Esophagus muscularis mucosa (tissue), 4 donors: Measurements from ENCODE around the gene MAP3K6. TPM values are rescaled to one million over a fixed set of nuclear protein-coding genes. Genes with fewer than 3 reads are reported as not detected.

ENCODE experiments used
- DNase-seq: peaks from one replicate; pipeline ENCODE4 v3.0.0-alpha.2; 2017; ENCODE audit errors: extremely low spot score
- H3K27ac ChIP-seq, 4 donors: fragments of 200-600 bp; sonication (generic); replicated peaks in 1 of 4; 1 replicate in 3 of 4; 2 replicates in 1 of 4; pipeline ENCODE4 v1.5.1; 2016 to 2019; ENCODE audit warnings: mild to moderate bottlenecking in 1 of 4
- H3K27me3 ChIP-seq, 4 donors: fragments of 200-600 bp; sonication (generic); one replicate each; pipeline versions ENCODE4 v1.5.1 to v1.6.0; 2016 to 2019
- H3K36me3 ChIP-seq, 4 donors: fragments of 200-600 bp; sonication (generic); one replicate each; pipeline ENCODE4 v1.5.1; 2016 to 2019
- H3K4me1 ChIP-seq, 4 donors: fragments of 200-600 bp; sonication (generic); one replicate each; pipeline ENCODE4 v1.5.1; 2016 to 2019
- H3K4me3 ChIP-seq, 4 donors: fragments of 200-600 bp; sonication (generic); 1 replicate in 2 of 4; 2 replicates in 2 of 4; pipeline ENCODE4 v1.5.1; 2016 to 2019; ENCODE audit warnings: mild to moderate bottlenecking in 4 of 4, moderate library complexity in 1 of 4
- H3K9me3 ChIP-seq, 4 donors: fragments of 200-600 bp; sonication (generic); 1 replicate in 3 of 4; 2 replicates in 1 of 4; pipeline ENCODE4 v1.5.1; 2016 to 2019
- EP300 ChIP-seq: sonication (generic); formaldehyde crosslinking; IDR thresholded peaks from one replicate; pipeline ENCODE4 v1.6.1; 2017; ENCODE audit warnings: antibody characterized with exemption
- POLR2A ChIP-seq: fragments of 450-650 bp; IDR thresholded peaks from one replicate; pipeline ENCODE4 v1.6.1; 2017; ENCODE audit warnings: antibody characterized with exemption, moderate library complexity, mild to moderate bottlenecking, low read depth
- POLR2AphosphoS5 ChIP-seq, 2 donors: sonication (generic); formaldehyde crosslinking; IDR thresholded peaks; one replicate each; pipeline ENCODE4 v1.6.1; 2017; ENCODE audit warnings: antibody characterized with exemption in 2 of 2
- WGBS: methylation state at CpG from one replicate; pipeline ENCODE4 v1.1.5; 2018; 5-methylcytosine and 5-hydroxymethylcytosine counted together
- intact Hi-C: fragments of 100-400 bp; cut with DNase I; formaldehyde crosslinking; loops from one replicate; pipeline ENCODE4 v1.15.1; 2023
- total RNA-seq, 4 donors: library from RNA; depleted of rRNA; stranded (reverse); fragments of >200 nt; gene quantifications; one replicate each; pipeline versions ENCODE4 v1.1.0 to v1.2.1, GENCODE V29; 2016
- TF ChIP-seq, protein P1 (sequence below), 3 experiments: fragments of 200-600 bp in 2 of 3; fragments of 450-650 bp in 1 of 3; sonication (generic) in 2 of 3; IDR thresholded peaks; one replicate each; pipeline ENCODE4 v1.5.1; 2017 to 2019; ENCODE audit warnings: antibody characterized with exemption in 3 of 3, mild to moderate bottlenecking in 2 of 3, moderate library complexity in 1 of 3

Gene MAP3K6
- total RNA-seq, 4 donors from 2014 or later: 29.7 to 80.1 (median 55.4) TPM

DNA sequence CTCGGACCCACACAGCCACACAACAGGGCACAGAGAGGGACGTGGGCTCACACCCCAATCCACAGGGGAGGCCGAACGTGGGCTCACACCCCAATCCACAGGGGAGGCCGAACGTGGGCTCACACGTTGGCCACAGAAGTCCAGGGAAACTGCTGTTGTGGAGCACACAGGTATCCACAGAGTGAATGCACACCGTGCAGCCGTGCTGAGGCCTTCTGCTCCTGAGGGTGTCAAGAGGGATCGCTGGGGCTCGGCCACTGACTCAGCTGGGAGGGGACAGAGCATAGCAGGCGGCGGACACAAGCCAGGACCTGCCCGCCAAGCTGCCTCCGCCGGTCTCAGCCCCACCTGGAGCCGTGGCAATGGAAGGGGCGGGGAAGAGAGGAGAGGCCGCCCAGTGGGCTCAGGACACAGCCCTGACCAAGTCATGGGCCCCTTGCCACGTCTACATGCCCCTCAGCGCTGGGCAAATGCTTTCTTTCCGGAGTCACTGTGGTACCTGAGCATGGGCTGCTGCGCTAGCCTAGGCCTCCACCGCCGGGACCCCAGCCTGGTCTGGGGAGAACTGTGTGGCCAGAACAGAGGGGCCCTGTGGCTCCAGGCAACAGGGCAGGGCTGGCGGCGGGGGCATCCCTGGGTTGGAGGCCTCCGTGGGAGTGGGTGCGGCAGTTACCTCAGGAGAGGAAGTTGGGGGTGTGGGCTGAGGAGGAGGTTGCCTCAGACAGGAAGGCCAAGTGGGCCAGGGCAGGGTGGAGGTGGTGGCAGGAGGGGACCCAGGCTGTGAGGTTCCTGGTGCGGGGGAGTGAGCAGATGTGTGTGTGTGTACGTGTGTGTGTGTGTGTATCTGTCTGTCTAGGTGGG, 23.8 kb downstream of the MAP3K6 start:
- H3K9me3 ChIP-seq: no peaks in the 10 kb centered on the region
- H3K4me3 ChIP-seq: peak overlapping the region in 2 of 4 donors; percentile 9 to 48
- H3K36me3 ChIP-seq: peaks cover 0 to 5% (median 0%) of the 10 kb centered on the region in 4 donors
- H3K27me3 ChIP-seq: peaks cover 0 to 11% (median 0%) of the 10 kb centered on the region in 4 donors
- DNase-seq: no peak
- peaks cover 0 to 13% (median 2%) of the 10 kb centered on the region in 4 donors for H3K4me1 ChIP-seq
- no peak for TF ChIP-seq POLR2A
- WGBS: 73% methylated on average over 21 of the region's 31 CpGs
- intact Hi-C loops: no loop called here
- no peak overlapping the region for H3K27ac ChIP-seq

DNA sequence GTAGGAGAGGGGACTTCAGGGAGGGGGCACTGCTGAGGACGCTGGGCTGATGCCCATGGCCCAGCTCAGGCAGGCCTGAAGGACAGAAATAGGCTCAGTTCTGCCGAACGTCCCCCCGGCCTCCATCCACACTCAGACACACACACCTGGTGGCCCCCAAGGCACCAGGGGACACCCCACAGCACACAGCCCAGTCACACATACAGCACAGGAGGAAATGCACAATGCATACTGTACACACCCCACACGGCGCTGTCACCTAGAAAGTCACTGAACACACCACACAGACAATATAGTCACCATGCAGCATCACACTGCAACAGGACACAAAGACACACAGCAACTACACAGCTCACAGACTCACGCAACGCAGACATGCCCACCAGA, 24.4 kb downstream of the MAP3K6 start:
- no peak for DNase-seq
- 89% methylated on average over 8 of the region's 8 CpGs for WGBS
- TF ChIP-seq, protein P1, sequence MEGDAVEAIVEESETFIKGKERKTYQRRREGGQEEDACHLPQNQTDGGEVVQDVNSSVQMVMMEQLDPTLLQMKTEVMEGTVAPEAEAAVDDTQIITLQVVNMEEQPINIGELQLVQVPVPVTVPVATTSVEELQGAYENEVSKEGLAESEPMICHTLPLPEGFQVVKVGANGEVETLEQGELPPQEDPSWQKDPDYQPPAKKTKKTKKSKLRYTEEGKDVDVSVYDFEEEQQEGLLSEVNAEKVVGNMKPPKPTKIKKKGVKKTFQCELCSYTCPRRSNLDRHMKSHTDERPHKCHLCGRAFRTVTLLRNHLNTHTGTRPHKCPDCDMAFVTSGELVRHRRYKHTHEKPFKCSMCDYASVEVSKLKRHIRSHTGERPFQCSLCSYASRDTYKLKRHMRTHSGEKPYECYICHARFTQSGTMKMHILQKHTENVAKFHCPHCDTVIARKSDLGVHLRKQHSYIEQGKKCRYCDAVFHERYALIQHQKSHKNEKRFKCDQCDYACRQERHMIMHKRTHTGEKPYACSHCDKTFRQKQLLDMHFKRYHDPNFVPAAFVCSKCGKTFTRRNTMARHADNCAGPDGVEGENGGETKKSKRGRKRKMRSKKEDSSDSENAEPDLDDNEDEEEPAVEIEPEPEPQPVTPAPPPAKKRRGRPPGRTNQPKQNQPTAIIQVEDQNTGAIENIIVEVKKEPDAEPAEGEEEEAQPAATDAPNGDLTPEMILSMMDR (IDR thresholded peaks at IDR 0.05): no peak
- TF ChIP-seq POLR2AphosphoS5 (IDR thresholded peaks at IDR 0.05) (no peak), EP300 (no peak), POLR2A (no peak)
- no peak overlapping the region for H3K27ac ChIP-seq
- peaks cover 0 to 11% (median 0%) of the 10 kb centered on the region in 4 donors for H3K36me3 ChIP-seq
- peak overlapping the region in 1 of 4 donors; percentile 48 for H3K4me3 ChIP-seq
- H3K4me1 ChIP-seq: peaks cover 0 to 13% (median 2%) of the 10 kb centered on the region in 4 donors
- intact Hi-C loops: no loop called here
- no peaks in the 10 kb centered on the region for H3K9me3 ChIP-seq
- H3K27me3 ChIP-seq: peaks cover 0 to 7% (median 0%) of the 10 kb centered on the region in 4 donors

DNA sequence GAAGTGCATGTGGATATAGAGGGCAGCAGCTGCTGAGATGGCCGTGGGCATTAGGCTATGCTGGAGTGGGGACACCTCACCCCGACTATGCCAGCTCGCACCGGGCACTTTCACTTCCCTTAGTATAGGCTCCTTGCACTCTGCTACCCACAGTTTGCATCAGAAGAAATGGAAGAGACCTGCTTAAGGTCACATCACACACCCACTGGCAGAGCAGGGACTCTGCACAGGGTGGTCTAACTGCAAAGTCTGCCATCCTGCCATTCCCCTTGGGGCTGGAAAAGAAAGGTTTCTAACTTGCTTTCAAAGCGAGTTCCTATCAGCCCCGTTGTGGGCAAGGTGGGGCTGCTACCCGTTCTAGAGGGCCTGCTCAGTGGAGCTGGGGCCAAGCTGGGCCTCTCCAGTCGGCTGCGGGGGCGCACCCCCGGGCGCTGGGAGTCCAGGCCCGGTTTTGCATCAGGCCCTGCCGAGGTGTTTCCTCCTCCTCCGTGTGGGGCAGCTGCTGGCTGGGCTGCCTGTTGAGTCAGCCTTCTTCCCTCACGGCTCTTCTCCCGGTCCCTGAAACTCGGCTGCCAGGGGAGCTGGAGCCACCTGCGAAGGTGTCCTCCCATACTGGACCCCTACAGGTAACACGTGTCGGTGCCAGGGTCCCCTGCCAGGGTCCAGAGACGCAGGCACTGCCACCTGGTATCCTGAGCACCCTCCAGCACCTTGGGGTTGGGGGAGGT, 25.1 kb downstream of the MAP3K6 start, which contains the start of gene SYTL1:
SYTL1 (plus strand) TSS at position 498 of the 728 bp plus-strand sequence. CDS start 3,313 bp downstream, outside the sequence.
- peak within 1 kb of the TSS in 2 of 4 donors; percentile 9 to 48 for H3K4me3 ChIP-seq

DNA sequence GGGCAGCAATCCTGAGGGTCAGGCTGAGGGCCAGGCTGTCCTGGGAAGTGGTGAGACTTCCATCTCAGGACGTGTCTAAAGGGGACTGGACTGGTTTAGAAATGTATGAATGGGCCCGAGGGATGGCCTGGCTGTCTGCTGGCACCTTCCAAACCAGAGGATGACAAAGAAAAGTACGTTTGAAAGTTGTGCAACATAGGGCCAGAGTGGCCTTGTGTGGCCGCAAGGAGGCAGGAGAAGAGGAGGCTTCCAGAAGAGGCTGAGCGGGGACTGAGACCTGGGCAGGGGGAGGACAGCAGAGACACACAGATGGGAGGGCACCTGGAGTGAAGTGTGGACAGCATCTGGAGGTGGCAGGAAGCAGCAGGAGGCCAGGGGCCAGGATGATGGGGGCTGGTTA, 27.5 kb downstream of the MAP3K6 start:
- Histone ChIP-seq H3K27me3 (no peaks in the 10 kb centered on the region), H3K36me3 (peaks cover 9 to 43% (median 29%) of the 10 kb centered on the region in 4 donors), H3K9me3 (no peaks in the 10 kb centered on the region), H3K4me3 (no peak overlapping the region), H3K27ac (no peak overlapping the region), H3K4me1 (peaks cover 0 to 13% (median 2%) of the 10 kb centered on the region in 4 donors)
- no peak for DNase-seq
- 62% methylated on average over 5 of the region's 5 CpGs for WGBS
- TF ChIP-seq POLR2AphosphoS5 (IDR thresholded peaks at IDR 0.05) (no peak), EP300 (no peak), POLR2A (no peak)
- TF ChIP-seq, protein P1 (IDR thresholded peaks at IDR 0.05): no peak
- intact Hi-C loops: loop anchor here (10.0 kb wide), 1 partner anchor 46 kb away; the partner anchor contains the start of gene CD164L2

More for the DNA sequence above, 25.1 kb downstream of the MAP3K6 start, which contains the start of gene SYTL1:
- H3K4me1 ChIP-seq: peaks cover 0 to 13% (median 2%) of the 10 kb centered on the region in 4 donors
- intact Hi-C loops: no loop called here
- no peak for DNase-seq
- H3K27ac ChIP-seq: no peak within 1 kb of the TSS
- peaks cover 0 to 18% (median 4%) of the 10 kb centered on the region in 4 donors for H3K36me3 ChIP-seq
- TF ChIP-seq, protein P1 (IDR thresholded peaks at IDR 0.05): no peak
- TF ChIP-seq EP300 (no peak), POLR2A (no peak), POLR2AphosphoS5 (IDR thresholded peaks at IDR 0.05) (no peak)
- 45% methylated on average over 5 of the region's 22 CpGs for WGBS
- H3K9me3 ChIP-seq: no peaks in the 10 kb centered on the region
- peaks cover 0 to under 1% (median 0%) of the 10 kb centered on the region in 4 donors for H3K27me3 ChIP-seq
